Loucy (cell line): Measurements from ENCODE around the gene IQCK.

ENCODE experiments used
- H2AFZ ChIP-seq: fragments of 200-600 bp; sonication (generic); 2 replicates; pipeline ENCODE4 v1.6.0; 2016; ENCODE audit warnings: antibody characterized with exemption, mild to moderate bottlenecking, low read length, moderate library complexity
- H3F3A ChIP-seq: fragments of 200-600 bp; 2 replicates; pipeline ENCODE4 v1.6.0; 2016; ENCODE audit warnings: antibody characterized with exemption, low read depth, mild to moderate bottlenecking
- H3K27me3 ChIP-seq: fragments of 200-600 bp; sonication (generic); 2 replicates; pipeline ENCODE4 v1.6.1; 2014; ENCODE audit warnings: low read length, mild to moderate bottlenecking; ENCODE audit not compliant: insufficient read depth, poor library complexity, severe bottlenecking
- H3K36me3 ChIP-seq: fragments of 200-600 bp; sonication (generic); 2 replicates; pipeline ENCODE4 v1.6.1; 2016; ENCODE audit warnings: low read length; ENCODE audit not compliant: insufficient read depth
- H3K4me1 ChIP-seq: fragments of 200-600 bp; sonication (generic); 2 replicates; pipeline ENCODE4 v1.5.1; 2014; ENCODE audit warnings: low read length, mild to moderate bottlenecking; ENCODE audit not compliant: insufficient read depth, poor library complexity, severe bottlenecking
- H3K4me2 ChIP-seq: fragments of 200-600 bp; sonication (generic); 2 replicates; pipeline ENCODE4 v1.6.0; 2014; ENCODE audit warnings: antibody characterized with exemption, low read length, low read depth, mild to moderate bottlenecking; ENCODE audit not compliant: poor library complexity, severe bottlenecking
- H3K4me3 ChIP-seq: fragments of 200-600 bp; sonication (generic); 2 replicates; pipeline ENCODE4 v1.5.1; 2014; ENCODE audit warnings: low read length, mild to moderate bottlenecking, mixed read lengths; ENCODE audit not compliant: poor library complexity, severe bottlenecking
- H3K79me2 ChIP-seq: fragments of 200-600 bp; sonication (generic); 2 replicates; pipeline ENCODE4 v1.6.1; 2014; ENCODE audit warnings: low read length; ENCODE audit not compliant: insufficient read depth
- H3K9ac ChIP-seq: fragments of 200-600 bp; sonication (generic); 2 replicates; pipeline ENCODE4 v1.6.0; 2014; ENCODE audit warnings: mild to moderate bottlenecking, low read depth, low read length, moderate library complexity; ENCODE audit not compliant: poor library complexity, severe bottlenecking
- H3K9me2 ChIP-seq: fragments of 200-600 bp; sonication (generic); replicated peaks from 2 replicates; pipeline ENCODE4 v1.6.1; 2016; ENCODE audit warnings: low read depth, low read length, mixed read lengths
- H3K9me3 ChIP-seq: fragments of 200-600 bp; sonication (generic); 2 replicates; pipeline ENCODE4 v1.6.1; 2014; ENCODE audit warnings: mild to moderate bottlenecking, antibody characterized with exemption, low read length, low read depth; ENCODE audit not compliant: insufficient read depth
- H4K20me1 ChIP-seq: fragments of 200-600 bp; sonication (generic); 2 replicates; pipeline ENCODE4 v1.6.0; 2014; ENCODE audit warnings: antibody characterized with exemption, low read length, mild to moderate bottlenecking; ENCODE audit not compliant: insufficient read depth, poor library complexity, severe bottlenecking
- EZH2phosphoT487 ChIP-seq: fragments of 200-600 bp; IDR thresholded peaks from 2 replicates; pipeline ENCODE4 v1.6.1; 2018; ENCODE audit warnings: antibody characterized with exemption, mild to moderate bottlenecking, moderate library complexity, borderline replicate concordance
- TF ChIP-seq, protein P1 (sequence below): fragments of 200-600 bp; sonication (generic); conservative IDR thresholded peaks from 2 replicates; pipeline ENCODE4 v1.5.1; 2014; ENCODE audit warnings: mild to moderate bottlenecking, antibody characterized with exemption, low read length

IQCK gene

DNA sequence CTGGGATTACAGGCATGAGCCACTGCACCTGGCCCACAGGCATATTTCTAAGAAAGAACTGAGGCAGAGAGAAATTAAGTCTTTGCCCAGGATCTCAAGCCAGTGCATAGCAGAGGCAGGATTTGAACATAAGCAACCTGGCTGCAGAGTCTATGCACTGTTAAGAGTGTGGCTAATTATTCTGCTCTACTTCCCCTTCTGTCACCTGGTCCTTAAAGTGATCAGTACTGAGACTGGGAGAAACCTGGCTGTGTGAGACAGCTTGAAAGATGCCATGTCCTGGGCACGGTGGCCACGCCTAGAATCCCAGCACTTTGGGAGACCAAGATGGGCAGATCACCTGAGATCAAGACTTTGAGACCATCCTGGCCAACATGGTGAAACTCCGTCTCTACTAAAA is 58.1 kb downstream of the IQCK start:
- no peaks in the 10 kb centered on the region for H3K36me3 ChIP-seq
- no peak overlapping the region for H3K4me3 ChIP-seq
- no peak overlapping the region for H3K4me2 ChIP-seq
- no peaks in the 10 kb centered on the region for H4K20me1 ChIP-seq
- no peaks in the 10 kb centered on the region for H3K79me2 ChIP-seq
- H2AFZ ChIP-seq: no peak overlapping the region
- no peaks in the 10 kb centered on the region for H3K27me3 ChIP-seq
- no peak for TF ChIP-seq EZH2phosphoT487
- TF ChIP-seq, protein P1, sequence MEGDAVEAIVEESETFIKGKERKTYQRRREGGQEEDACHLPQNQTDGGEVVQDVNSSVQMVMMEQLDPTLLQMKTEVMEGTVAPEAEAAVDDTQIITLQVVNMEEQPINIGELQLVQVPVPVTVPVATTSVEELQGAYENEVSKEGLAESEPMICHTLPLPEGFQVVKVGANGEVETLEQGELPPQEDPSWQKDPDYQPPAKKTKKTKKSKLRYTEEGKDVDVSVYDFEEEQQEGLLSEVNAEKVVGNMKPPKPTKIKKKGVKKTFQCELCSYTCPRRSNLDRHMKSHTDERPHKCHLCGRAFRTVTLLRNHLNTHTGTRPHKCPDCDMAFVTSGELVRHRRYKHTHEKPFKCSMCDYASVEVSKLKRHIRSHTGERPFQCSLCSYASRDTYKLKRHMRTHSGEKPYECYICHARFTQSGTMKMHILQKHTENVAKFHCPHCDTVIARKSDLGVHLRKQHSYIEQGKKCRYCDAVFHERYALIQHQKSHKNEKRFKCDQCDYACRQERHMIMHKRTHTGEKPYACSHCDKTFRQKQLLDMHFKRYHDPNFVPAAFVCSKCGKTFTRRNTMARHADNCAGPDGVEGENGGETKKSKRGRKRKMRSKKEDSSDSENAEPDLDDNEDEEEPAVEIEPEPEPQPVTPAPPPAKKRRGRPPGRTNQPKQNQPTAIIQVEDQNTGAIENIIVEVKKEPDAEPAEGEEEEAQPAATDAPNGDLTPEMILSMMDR: no peak
- no peaks in the 10 kb centered on the region for H3F3A ChIP-seq
- no peaks in the 10 kb centered on the region for H3K9me2 ChIP-seq
- no peak overlapping the region for H3K9ac ChIP-seq
- H3K9me3 ChIP-seq: no peaks in the 10 kb centered on the region
- no peaks in the 10 kb centered on the region for H3K4me1 ChIP-seq

DNA sequence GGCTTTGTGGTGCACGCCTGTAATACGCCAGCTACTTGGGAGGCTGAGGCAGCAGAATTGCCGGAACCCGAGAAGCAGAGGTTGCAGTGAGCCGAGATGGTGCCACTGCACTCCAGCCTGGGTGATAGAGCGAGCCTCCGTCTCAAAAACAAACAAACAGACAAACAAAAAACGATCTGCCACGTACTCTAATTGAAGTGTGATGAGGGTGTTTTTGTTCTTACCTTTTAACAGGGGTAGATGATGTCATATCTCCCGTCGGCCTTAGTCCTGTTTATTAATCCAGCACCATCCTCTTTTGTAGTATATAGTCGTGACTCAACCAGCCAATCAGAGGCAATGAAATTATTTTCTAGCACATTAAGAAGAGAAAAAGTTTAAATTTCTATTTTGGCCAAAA is 58.5 kb downstream of the IQCK start:
- no peaks in the 10 kb centered on the region for H3K27me3 ChIP-seq
- no peak overlapping the region for H3K4me2 ChIP-seq
- TF ChIP-seq, protein P1: no peak
- no peak for TF ChIP-seq EZH2phosphoT487
- H2AFZ ChIP-seq: no peak overlapping the region
- no peaks in the 10 kb centered on the region for H3K36me3 ChIP-seq
- H3K9me2 ChIP-seq: no peaks in the 10 kb centered on the region
- no peak overlapping the region for H3K4me3 ChIP-seq
- no peaks in the 10 kb centered on the region for H3K4me1 ChIP-seq
- no peak overlapping the region for H3K9ac ChIP-seq
- H3F3A ChIP-seq: no peaks in the 10 kb centered on the region
- no peaks in the 10 kb centered on the region for H4K20me1 ChIP-seq
- no peaks in the 10 kb centered on the region for H3K79me2 ChIP-seq
- H3K9me3 ChIP-seq: no peaks in the 10 kb centered on the region

DNA sequence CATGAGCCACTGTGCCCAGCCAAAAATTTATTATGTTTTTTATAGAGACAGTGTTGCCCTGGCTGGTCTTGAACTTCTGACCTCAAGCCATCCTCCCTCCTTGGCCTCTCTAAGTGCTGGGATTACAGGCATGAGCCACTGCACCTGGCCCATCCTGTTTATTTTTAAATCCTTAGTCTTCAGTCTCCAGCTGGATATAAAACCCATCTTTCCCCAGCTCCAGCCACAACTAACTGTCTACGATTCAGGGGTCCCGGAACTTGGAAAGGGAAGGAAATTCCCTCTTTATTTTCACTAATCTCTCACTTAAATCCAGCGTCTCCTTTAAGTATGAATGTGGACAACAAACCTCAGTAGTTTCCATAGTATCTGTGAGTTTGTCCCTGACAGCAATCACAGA is 62.2 kb downstream of the IQCK start:
- H3K27me3 ChIP-seq: no peaks in the 10 kb centered on the region
- no peaks in the 10 kb centered on the region for H3K9me2 ChIP-seq
- H3K4me2 ChIP-seq: no peak overlapping the region
- no peak overlapping the region for H3K4me3 ChIP-seq
- H2AFZ ChIP-seq: no peak overlapping the region
- no peaks in the 10 kb centered on the region for H3K36me3 ChIP-seq
- no peaks in the 10 kb centered on the region for H3K9me3 ChIP-seq
- H3K9ac ChIP-seq: no peak overlapping the region
- no peak for TF ChIP-seq EZH2phosphoT487
- TF ChIP-seq, protein P1: no peak
- no peaks in the 10 kb centered on the region for H4K20me1 ChIP-seq
- no peaks in the 10 kb centered on the region for H3F3A ChIP-seq
- no peaks in the 10 kb centered on the region for H3K4me1 ChIP-seq
- no peaks in the 10 kb centered on the region for H3K79me2 ChIP-seq
